B cell (primary cell): ENCODE results near the gene JCAD. TPM values are rescaled to one million over a fixed set of nuclear protein-coding genes. Genes with fewer than 3 reads are reported as not detected.

Experiments used
- ATAC-seq: fragments of 200-7000 bp; cut with Tn5 transposase; one replicate; pipeline ENCODE4 v1.10.0; 2021; ENCODE audit warnings: low read depth, mild to moderate bottlenecking, moderate number of reproducible peaks, moderate library complexity
- CTCF ChIA-PET: fragments of 350-600 bp; sonication (Branson Sonifier 250); formaldehyde crosslinking; loops from one replicate; lab custom pipeline; 2021; ENCODE audit warnings: antibody characterized with exemption, inconsistent platforms; lab: Charles Lee
- POLR2A ChIA-PET: fragments of 350-600 bp; sonication (Branson Sonifier 250); formaldehyde crosslinking; loops from one replicate; lab custom pipeline; 2021; ENCODE audit warnings: antibody characterized with exemption; lab: Charles Lee
- DNase-seq: peaks from one replicate; pipeline ENCODE4 v3.0.0; 2013
- H2AFZ ChIP-seq: 2 replicates; pipeline ENCODE4 v1.6.1; 2012; ENCODE audit warnings: mild to moderate bottlenecking, low read depth, low read length; ENCODE audit not compliant: insufficient read depth, poor library complexity, severe bottlenecking
- H3K27ac ChIP-seq, 2 donors: 1 replicate in 1 of 2; 2 replicates in 1 of 2; pipeline ENCODE4 v1.5.1; 2012 to 2013; ENCODE audit warnings: low read length in 2 of 2, mild to moderate bottlenecking in 2 of 2, moderate library complexity in 1 of 2
- H3K27me3 ChIP-seq, 4 experiments: fragments of 200-600 bp in 1 of 4; sonication (generic) in 1 of 4; replicated peaks in 1 of 4; 1 replicate in 2 of 4; 2 replicates in 2 of 4; pipeline versions ENCODE4 v1.6.1 to v1.7.0; 2013 to 2016; ENCODE audit warnings: low read length in 3 of 4, mild to moderate bottlenecking in 2 of 4, mixed read lengths in 1 of 4, moderate library complexity in 1 of 4; ENCODE audit not compliant: insufficient read depth in 4 of 4, control insufficient read depth in 3 of 4; ENCODE audit errors: control extremely low read depth in 1 of 4
- H3K36me3 ChIP-seq, 2 experiments: replicated peaks in 1 of 2; 1 replicate in 1 of 2; 2 replicates in 1 of 2; pipeline versions ENCODE4 v1.6.1 to v1.7.1; 2013; ENCODE audit warnings: low read length in 1 of 2; ENCODE audit not compliant: insufficient read depth in 2 of 2, control insufficient read depth in 1 of 2; ENCODE audit errors: control extremely low read depth in 1 of 2, extremely low read depth in 1 of 2
- H3K4me1 ChIP-seq, 2 donors: fragments of 200-600 bp in 1 of 2; sonication (generic) in 1 of 2; 1 replicate in 1 of 2; 2 replicates in 1 of 2; pipeline versions ENCODE4 v1.5.1 to v1.6.1; 2013 to 2017; ENCODE audit warnings: low read length in 2 of 2; ENCODE audit not compliant: control insufficient read depth in 2 of 2, insufficient read depth in 2 of 2
- H3K4me2 ChIP-seq: replicated peaks from 2 replicates; pipeline ENCODE3; 2012; ENCODE audit warnings: mild to moderate bottlenecking, low read depth, low read length; ENCODE audit not compliant: poor library complexity, severe bottlenecking
- H3K4me3 ChIP-seq, 5 experiments: fragments of 200-600 bp in 1 of 5; sonication (generic) in 1 of 5; 1 replicate in 3 of 5; 2 replicates in 2 of 5; pipeline versions ENCODE4 v1.5.1 to v1.7.0; 2011 to 2016; ENCODE audit warnings: low read length in 4 of 5, mild to moderate bottlenecking in 4 of 5, low read depth in 2 of 5, control low read depth in 1 of 5, moderate library complexity in 1 of 5; ENCODE audit not compliant: insufficient read depth in 1 of 5; ENCODE audit errors: control extremely low read depth in 1 of 5, extremely low read depth in 1 of 5
- H3K79me2 ChIP-seq: fragments of 200-600 bp; sonication (generic); one replicate; pipeline ENCODE4 v1.6.0; 2016; ENCODE audit warnings: low read length; ENCODE audit not compliant: control insufficient read depth, insufficient read depth
- H3K9ac ChIP-seq: fragments of 200-600 bp; sonication (generic); 2 replicates; pipeline ENCODE4 v1.6.1; 2017; ENCODE audit warnings: mild to moderate bottlenecking, low read length, moderate library complexity
- H3K9me3 ChIP-seq, 3 donors: one replicate each; pipeline versions ENCODE4 v1.6.1 to v1.7.1; 2013; ENCODE audit warnings: low read length in 2 of 3; ENCODE audit not compliant: control insufficient read depth in 2 of 3, insufficient read depth in 1 of 3; ENCODE audit errors: control extremely low read depth in 1 of 3
- H4K20me1 ChIP-seq: 2 replicates; pipeline ENCODE4 v1.6.0; 2012; ENCODE audit warnings: mild to moderate bottlenecking, low read length; ENCODE audit not compliant: insufficient read depth, control insufficient read depth, poor library complexity, severe bottlenecking
- H3K27ac Mint-ChIP-seq: one replicate; pipeline ENCODE4 v1.8.0; 2021; ENCODE audit warnings: mixed read lengths
- H3K27me3 Mint-ChIP-seq: one replicate; pipeline ENCODE4 v1.8.0; 2021; ENCODE audit warnings: mixed read lengths
- H3K4me1 Mint-ChIP-seq: one replicate; pipeline ENCODE4 v1.8.0; 2021; ENCODE audit warnings: mixed read lengths
- H3K4me3 Mint-ChIP-seq: one replicate; pipeline ENCODE4 v1.8.0; 2021; ENCODE audit warnings: mixed read lengths
- H3K9me3 Mint-ChIP-seq: one replicate; pipeline ENCODE4 v1.8.0; 2022; ENCODE audit warnings: mixed read lengths; ENCODE audit not compliant: insufficient read depth
- CTCF ChIP-seq: fragments of 200-600 bp; IDR thresholded peaks from one replicate; pipeline ENCODE4 v1.8.0; 2022; ENCODE audit warnings: antibody characterized with exemption, mild to moderate bottlenecking
- EZH2 ChIP-seq: IDR thresholded peaks from 2 replicates; pipeline ENCODE4 v1.6.1; 2012; ENCODE audit warnings: borderline replicate concordance, low read depth, mild to moderate bottlenecking, moderate library complexity, low read length; ENCODE audit not compliant: insufficient read depth, poor library complexity, severe bottlenecking
- WGBS: methylation state at CpG from one replicate; pipeline ENCODE4 v1.1.5; 2013; ENCODE audit warnings: missing lambda C conversion rate; ENCODE audit not compliant: insufficient coverage; 5-methylcytosine and 5-hydroxymethylcytosine counted together
- intact Hi-C: fragments of 100-400 bp; cut with micrococcal nuclease; formaldehyde crosslinking; loops from one replicate; pipeline ENCODE4 v1.10.0; 2022
- polyA plus RNA-seq: library from polyadenylated mRNA; depleted of rRNA; stranded (reverse); fragments of >200 nt; gene quantifications from 2 replicates; pipeline ENCODE4 v1.2.3, GENCODE V29; 2012
- total RNA-seq, 2 donors: library from RNA; stranded (reverse); fragments of 120-200 nt in 1 of 2; gene quantifications; 1 replicate in 1 of 2; 2 replicates in 1 of 2; pipeline versions ENCODE4 v1.2.3 to v1.2.4, GENCODE V29; 2013 to 2022

Gene JCAD
- total and polyA plus RNA-seq, 2 donors (not counting 1 experiment from before 2014, with no cell fraction given), result 0.37 TPM; not detected in 1

DNA sequence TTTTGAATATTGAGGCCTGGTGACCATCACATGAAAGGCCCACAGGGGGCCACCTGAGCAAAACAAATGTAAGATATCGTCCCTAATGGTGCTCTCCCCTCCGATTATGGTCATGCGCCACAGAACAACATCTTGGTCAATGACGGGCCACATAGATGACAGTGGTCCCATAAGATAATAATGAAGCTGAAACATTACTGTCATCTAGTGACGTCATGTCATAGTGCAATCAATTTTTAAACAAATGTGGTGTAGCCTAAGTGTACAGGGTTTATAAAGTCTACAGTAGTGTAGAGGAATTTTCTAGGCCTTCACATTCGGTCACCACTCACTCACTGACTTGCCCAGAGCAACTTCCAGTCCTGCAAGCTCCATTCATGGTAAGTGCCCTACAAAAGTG, 36.8 kb downstream of the JCAD start:
- H3K9me3 Mint-ChIP-seq, result no peaks in the 10 kb centered on the region
- Histone ChIP-seq H3K9ac (no peak overlapping the region), H3K4me1 (peaks cover 12 to 14% of the 10 kb centered on the region in 2 donors), H3K4me3 (no peak overlapping the region), H3K9me3 (peaks cover 0 to 3% (median 0%) of the 10 kb centered on the region in 3 donors), H3K27ac (no peak overlapping the region), H3K36me3 (no peaks in the 10 kb centered on the region), H3K4me2 (no peak overlapping the region), H4K20me1 (no peaks in the 10 kb centered on the region), H3K79me2 (no peaks in the 10 kb centered on the region), H3K27me3 (peaks cover 0 to 8% (median 5%) of the 10 kb centered on the region in 4 experiments), H2AFZ (no peak overlapping the region)
- H3K27me3 Mint-ChIP-seq, result peaks cover 15% of the 10 kb centered on the region
- 90% methylated on average over 5 of the region's 6 CpGs for WGBS
- no peak overlapping the region for H3K27ac Mint-ChIP-seq
- intact Hi-C loops, result no loop called here
- H3K4me1 Mint-ChIP-seq, result peaks cover 11% of the 10 kb centered on the region
- ChIA-PET CTCF (interaction anchor here (1.2 kb wide), 1 partner anchor 10 kb away, joined by 3 read pairs; no protein-coding TSS in a partner anchor), POLR2A (no interaction called here)
- DNase-seq (no peak), ATAC-seq (no peak)
- no peak for TF ChIP-seq CTCF
- TF ChIP-seq EZH2, result no peak
- no peak overlapping the region for H3K4me3 Mint-ChIP-seq

GRCh38 chr10:30019468-30019867, 39.9 kb downstream of the JCAD start:
- no peak overlapping the region for H3K27ac Mint-ChIP-seq
- intact Hi-C loops, result no loop called here
- POLR2A ChIA-PET, result no interaction called here

More at GRCh38 chr10:30019468-30019867, 39.9 kb downstream of the JCAD start:
- DNase-seq, result no peak
- Histone ChIP-seq H3K79me2 (no peaks in the 10 kb centered on the region), H3K36me3 (no peaks in the 10 kb centered on the region), H3K4me1 (no peaks in the 10 kb centered on the region), H3K4me2 (no peak overlapping the region), H3K27me3 (peaks cover 0 to 10% (median 5%) of the 10 kb centered on the region in 4 experiments), H3K9ac (no peak overlapping the region), H2AFZ (no peak overlapping the region), H3K27ac (no peak overlapping the region), H3K9me3 (no peaks in the 10 kb centered on the region), H4K20me1 (no peaks in the 10 kb centered on the region), H3K4me3 (no peak overlapping the region)
- CTCF ChIA-PET, result interaction anchor here (0.6 to 1.2 kb wide), 3 partner anchors 16 to 606 kb away, joined by 3 to 4 read pairs (median 4); no protein-coding TSS in a partner anchor
- Mint-ChIP-seq H3K4me1 (no peaks in the 10 kb centered on the region), H3K4me3 (no peak overlapping the region), H3K9me3 (no peaks in the 10 kb centered on the region), H3K27me3 (peaks cover 23% of the 10 kb centered on the region)
- no peak for ATAC-seq
- TF ChIP-seq EZH2 (no peak), CTCF (no peak)
